Stimulated activated CD4-positive, alpha-beta T cell treated with anti-CD3 and anti-CD28 coated beads, TNF-alpha, amount 100 ng/mL, for 24 hours (primary cell): ENCODE results near the gene ARL5A.

Experiments used
- DNase-seq, 3 experiments: peaks; one replicate each; pipeline ENCODE4 v3.0.0-alpha.2; 2020; ENCODE audit warnings: low read depth in 3 of 3

Gene ARL5A

GRCh38 chr2:151766437-151767153 lies 61.6 kb downstream of the ARL5A start:
- DNase-seq = no peak

- no peak for DNase-seq
These were observed 62.3 kb downstream of the ARL5A start for GRCh38 chr2:151765760-151766410.

GRCh38 chr2:151762694-151763093 lies 65.5 kb downstream of the ARL5A start:
- no peak for DNase-seq

- DNase-seq = no peak
These were observed 66.5 kb downstream of the ARL5A start for GRCh38 chr2:151761687-151762086.

DNA sequence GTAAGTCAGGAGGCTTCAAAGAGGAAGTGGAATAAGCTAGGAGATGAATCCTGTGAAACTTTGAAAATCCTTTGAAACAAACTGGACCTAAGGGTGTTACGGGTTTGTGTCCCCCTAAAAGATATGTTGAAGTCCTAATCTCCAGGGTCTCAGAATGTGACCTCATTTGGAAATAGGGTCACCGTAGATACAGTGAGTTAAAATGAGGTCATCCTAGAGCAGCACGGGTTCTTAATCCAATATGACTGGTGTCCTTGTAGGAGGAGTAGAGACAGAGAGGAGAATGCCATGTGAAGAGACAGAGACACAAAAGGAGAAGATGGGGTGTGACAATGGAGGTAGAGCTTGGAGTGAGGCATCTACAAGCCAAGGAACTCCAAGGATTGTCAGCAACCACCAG lies 67.0 kb downstream of the ARL5A start:
- DNase-seq = no peak

GRCh38 chr2:151760139-151760650 lies 68.0 kb downstream of the ARL5A start:
- no peak for DNase-seq

- no peak for DNase-seq
These were observed 69.5 kb downstream of the ARL5A start for GRCh38 chr2:151758744-151759143.

- DNase-seq = no peak
These were observed 70.4 kb downstream of the ARL5A start for GRCh38 chr2:151757861-151758260.

GRCh38 chr2:151756820-151757219 lies 71.4 kb downstream of the ARL5A start:
- no peak for DNase-seq

DNA sequence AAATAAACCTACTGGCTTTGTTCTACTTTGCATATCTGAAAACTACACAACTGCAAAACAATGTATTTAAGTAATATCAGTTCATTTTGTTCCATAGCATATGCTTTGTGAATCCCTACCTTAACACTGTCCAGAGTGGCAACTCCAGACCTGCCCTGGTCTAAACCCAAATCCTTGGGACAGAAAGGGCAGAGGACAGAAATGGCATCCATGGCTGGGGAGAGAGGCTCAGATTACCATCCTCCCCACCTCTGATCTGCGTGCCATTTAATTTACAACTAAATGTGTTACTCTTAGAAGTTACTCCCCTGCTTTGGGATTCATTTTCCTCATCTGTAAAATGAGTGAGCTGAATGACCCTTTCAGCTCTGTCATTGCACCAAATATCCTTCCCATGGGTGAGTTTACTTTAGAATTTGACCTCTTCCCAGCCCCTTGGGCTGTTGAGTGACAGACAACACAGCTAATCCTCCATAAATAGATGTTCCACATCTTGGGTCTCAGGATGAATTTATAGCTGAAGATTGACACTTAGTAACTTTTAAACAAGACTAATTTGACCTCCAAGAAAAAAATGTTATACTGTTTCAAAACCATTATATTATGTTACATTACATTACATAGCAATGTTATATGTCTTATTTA lies 73.8 kb downstream of the ARL5A start:
- no peak for DNase-seq

DNA sequence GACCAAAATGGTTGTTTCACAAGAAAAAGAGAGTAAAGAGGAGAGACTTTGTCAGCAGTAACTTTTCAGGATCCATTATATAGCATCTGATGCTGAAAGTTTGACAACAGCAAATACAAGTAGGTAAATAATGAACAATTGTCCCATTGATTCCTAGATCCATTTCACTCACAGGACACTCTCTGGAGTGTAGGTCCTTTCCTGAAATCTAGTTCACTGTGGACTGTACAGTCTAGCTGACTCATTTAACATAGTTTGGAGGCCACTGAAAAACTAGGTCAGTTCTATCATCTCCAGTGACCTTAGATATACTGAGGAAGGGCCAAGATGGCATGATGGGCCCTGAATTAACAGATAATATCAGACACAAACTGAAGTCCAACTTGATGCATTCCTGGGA lies 74.7 kb downstream of the ARL5A start:
- no peak for DNase-seq
